Central memory CD4-positive, alpha-beta T cell (primary cell): Measurements from ENCODE around the gene TWIST1.

Source experiments
- DNase-seq: peaks from one replicate; pipeline ENCODE4 v3.0.0; 2022
- total RNA-seq, 3 experiments: gene quantifications; one replicate each; lab custom pipeline; 2026; lab: John Stamatoyannopoulos, UW

TWIST1 gene
- total RNA-seq: 0 to 0.21 (median 0) reads per million in 3 experiments

- no peak for DNase-seq
Observed at GRCh38 chr7:19117091-19117869, at the start of gene TWIST1. TSS of gene TWIST1 (minus strand) at chr7:19117636. CDS start at chr7:19117321, 315 bp downstream.

DNA sequence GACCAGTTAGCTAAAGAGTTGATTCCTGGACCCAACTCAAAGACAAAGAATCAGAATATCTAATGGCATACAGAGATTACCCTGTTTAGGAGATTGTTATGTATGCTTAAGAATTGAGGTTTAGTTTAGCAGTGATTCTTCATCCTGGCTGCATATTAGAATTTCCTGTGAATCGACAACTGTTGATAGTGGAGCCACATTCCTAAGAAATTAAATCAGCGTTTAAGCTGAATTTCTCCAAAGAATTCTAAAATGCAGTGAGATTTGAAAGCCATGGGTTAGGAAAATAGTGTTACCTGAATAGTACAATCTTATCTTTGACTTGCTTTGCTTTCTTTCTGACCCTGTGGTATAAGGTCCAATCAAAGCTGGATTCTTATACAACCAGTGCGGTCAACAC lies 44.2 kb upstream of the TWIST1 start:
- no peak for DNase-seq

GRCh38 chr7:19146699-19147098 lies 29.3 kb upstream of the TWIST1 start:
- DNase-seq: no peak

GRCh38 chr7:19145434-19146115 lies 28.1 kb upstream of the TWIST1 start:
- DNase-seq: no peak

DNA sequence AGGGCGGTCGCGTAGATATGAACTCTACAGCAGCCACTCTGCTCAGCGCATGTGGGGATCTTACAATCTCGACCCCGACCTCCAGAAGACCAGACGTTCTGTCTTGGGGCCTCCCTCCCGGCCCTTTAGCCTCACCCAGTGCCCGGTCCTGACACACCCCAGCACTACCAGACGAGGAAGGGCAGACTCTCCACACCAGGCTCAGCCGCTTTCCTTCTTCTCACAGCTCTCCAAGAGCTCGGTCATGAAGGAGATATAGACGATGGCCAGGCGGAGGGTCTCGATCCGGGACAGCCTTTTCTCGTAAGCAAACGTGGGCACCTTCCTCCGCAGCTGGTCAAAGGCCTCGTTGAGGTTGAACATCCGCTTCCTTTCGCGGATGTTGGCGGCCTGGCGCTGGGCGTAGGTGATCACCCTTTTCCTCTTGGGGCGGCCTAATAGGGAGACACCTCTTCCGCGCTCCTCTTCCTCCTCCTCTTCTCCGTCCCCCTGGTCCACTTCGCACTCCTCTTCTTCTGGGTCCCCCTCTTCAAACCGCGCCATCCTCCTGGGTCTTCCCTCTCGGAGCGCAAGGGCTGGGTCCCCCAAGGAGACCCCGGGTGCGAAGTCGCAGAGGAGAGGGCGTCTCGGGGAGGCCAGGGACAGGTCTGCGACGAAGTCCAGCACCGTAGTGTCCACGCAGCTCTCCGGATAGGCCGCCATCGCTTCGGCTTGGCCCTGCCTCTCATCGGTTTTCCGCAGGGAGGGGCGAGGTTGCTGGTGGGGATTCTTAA lies 27.4 kb upstream of the TWIST1 start, which contains the start of gene FERD3L:
FERD3L (minus strand) TSS at position 761 of the 773 bp plus-strand sequence; CDS start at position 702, 59 bp downstream.
- DNase-seq: no peak

GRCh38 chr7:19143881-19144574 lies 26.6 kb upstream of the TWIST1 start:
- DNase-seq: no peak

- DNase-seq: no peak
Observed at GRCh38 chr7:19139706-19140327, 22.4 kb upstream of the TWIST1 start.

- no peak for DNase-seq
Observed at GRCh38 chr7:19133886-19134285, 16.4 kb upstream of the TWIST1 start.

DNA sequence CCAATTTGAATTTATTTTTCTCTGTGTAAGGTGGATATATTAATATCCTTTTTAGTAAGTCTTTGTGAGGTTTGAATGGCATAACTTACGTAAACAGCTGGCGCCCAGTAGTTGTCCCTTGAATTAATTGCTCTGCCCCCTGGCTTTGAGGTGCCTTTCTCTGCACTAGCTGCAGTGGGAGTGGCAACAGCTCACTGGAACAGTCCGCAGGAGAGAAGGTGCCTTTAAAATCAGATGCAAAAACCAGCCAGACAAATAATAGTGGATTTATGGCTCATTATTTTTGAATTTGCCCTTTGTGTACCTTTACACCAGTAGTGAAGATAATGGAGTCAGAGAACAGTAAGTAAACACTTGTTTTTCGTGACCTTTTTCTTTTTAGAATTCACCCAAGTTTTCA lies 16.0 kb upstream of the TWIST1 start:
- no peak for DNase-seq

DNA sequence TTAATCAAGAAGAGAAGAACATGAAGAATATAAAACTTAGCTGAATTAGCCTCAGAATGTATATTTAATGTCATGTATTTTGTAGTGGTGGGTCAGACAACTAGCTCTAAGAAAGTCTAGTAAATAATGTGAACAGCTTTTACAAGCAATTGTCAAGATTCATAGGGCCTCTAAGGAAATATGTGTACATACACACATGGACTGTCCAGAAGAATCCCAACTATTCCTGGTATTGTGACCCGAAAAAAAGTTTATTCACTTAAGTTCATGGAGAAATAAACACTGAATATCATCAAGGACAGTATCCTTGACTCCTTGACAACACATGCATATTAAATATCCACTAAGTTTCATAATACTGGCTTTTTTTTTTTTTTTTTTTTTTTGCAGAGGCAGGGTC lies 11.4 kb upstream of the TWIST1 start:
- DNase-seq: no peak

GRCh38 chr7:19121977-19122588 lies 4.6 kb upstream of the TWIST1 start:
- no peak for DNase-seq

DNA sequence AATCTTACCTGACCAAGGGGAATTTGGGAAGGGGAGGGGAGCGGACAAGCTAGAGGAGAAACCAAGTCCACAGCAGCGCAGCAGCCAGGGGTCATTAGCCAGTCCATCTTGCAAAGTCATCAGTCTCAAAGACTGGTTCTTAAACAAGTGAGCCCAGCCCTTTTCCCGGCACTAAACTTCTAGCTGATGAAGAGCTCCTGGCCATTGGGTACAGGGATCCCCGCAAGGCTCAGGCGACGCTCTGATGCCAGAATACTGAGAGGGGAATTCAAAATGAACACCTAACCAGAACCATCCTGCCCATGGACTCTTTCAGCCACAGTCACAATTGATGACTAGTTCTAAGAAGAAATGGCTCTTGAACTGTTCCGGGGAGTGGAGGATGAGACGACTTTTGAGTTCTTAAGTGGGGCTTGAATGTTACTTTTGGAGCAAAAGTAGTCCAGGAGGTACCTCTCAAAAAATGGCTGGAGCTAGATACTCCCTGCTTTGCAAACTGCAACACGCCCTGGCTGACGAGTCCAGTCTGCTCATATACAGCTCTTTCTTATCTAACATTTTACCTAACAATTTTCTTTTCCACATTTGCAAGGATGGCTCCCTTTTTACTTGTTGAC lies 2.5 kb upstream of the TWIST1 start:
- DNase-seq: no peak

- DNase-seq: no peak
Observed at GRCh38 chr7:19119372-19119771, 1.9 kb upstream of the TWIST1 start.

GRCh38 chr7:19118636-19119371 lies 1.4 kb upstream of the TWIST1 start:
- DNase-seq: no peak

- DNase-seq: no peak
Observed at GRCh38 chr7:19117870-19118608, 603 bp upstream of the TWIST1 start.

DNA sequence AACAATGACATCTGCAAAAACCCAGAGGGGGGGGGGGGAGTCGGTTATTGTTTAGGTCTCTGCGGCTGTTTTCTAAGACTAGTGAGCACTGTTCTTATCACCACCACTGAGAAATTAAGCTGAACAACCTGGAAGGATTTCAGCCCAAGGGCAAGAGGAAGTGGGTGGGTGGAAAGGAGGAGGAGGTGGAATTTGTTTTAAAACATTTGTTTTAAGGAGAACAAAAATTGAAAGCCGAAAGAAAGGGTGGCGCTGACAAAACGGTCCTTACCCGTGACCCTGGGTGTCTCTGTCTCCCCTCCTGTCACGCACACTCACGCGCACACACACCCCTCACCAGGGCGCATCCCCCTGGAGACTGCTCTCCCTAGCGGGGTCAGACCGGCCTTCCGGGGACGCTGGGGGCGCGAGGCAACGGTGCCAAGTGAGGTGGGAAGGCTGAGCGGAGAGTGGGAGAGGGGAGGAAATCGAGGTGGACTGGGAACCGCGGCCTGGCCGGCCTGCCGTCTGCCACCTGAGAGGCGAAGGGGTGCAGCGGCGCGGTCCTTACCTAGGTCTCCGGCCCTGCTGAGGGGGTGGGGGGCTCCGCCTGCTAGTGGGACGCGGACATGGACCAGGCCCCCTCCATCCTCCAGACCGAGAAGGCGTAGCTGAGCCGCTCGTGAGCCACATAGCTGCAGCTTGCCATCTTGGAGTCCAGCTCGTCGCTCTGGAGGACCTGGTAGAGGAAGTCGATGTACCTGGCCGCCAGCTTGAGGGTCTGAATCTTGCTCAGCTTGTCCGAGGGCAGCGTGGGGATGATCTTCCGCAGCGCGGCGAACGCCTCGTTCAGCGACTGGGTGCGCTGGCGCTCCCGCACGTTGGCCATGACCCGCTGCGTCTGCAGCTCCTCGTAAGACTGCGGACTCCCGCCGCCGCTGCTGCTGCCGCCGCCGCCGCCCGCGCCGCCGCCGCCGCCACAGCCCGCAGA lies 1.0 kb downstream of the TWIST1 start:
- no peak for DNase-seq

DNA sequence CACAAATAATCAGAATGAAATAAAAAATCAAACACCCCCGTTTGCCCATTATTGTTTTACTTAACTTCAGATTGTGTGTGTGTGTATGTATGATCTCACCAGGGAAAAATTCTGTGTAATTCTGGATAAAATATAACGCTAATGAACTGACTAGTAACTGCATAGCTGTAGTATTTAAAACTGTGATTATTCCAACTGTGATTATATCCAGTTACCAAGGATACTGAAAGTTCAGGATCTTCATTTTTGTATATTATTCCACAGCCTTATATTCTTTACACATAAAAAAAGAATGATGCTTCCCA lies 2.9 kb downstream of the TWIST1 start:
- DNase-seq: no peak

DNA sequence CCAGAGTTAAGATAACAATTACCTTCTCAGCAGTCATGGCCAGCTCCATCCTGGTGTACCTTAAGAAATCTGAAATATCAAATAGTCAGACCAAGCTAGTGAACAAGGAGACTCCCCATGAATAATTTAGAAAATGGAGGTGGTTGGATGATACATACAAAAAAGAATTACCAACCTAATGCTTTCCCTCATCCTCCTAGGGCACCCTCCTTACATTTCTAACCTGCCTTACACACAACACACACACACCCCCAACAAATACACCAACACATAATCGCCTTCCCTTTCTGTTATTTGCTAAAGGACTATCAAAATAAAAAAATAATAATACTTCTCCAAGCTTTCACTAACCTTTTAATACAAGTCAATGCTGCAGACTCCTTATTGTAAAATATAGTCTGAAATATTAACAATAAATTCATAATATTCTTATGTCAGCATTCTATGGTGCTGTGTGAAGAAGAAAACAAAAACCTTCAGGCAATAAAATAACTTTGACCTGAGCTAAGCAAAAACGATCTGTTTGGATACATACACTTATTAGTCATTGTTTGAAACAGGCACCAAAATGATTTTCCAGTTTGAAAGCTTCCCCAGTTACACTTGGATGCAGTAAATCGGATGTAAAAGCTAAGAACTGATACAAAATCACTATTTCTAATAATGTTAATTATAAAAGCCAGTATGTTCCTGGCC lies 3.4 kb downstream of the TWIST1 start:
- no peak for DNase-seq
